Measurements from ENCODE around the gene SURF6.
"Not testable (repeated sequence)": the region's sequence is repeated elsewhere in the genome, so short reads cannot be mapped to it uniquely, and the experiment has no call there.

Gene SURF6

DNA sequence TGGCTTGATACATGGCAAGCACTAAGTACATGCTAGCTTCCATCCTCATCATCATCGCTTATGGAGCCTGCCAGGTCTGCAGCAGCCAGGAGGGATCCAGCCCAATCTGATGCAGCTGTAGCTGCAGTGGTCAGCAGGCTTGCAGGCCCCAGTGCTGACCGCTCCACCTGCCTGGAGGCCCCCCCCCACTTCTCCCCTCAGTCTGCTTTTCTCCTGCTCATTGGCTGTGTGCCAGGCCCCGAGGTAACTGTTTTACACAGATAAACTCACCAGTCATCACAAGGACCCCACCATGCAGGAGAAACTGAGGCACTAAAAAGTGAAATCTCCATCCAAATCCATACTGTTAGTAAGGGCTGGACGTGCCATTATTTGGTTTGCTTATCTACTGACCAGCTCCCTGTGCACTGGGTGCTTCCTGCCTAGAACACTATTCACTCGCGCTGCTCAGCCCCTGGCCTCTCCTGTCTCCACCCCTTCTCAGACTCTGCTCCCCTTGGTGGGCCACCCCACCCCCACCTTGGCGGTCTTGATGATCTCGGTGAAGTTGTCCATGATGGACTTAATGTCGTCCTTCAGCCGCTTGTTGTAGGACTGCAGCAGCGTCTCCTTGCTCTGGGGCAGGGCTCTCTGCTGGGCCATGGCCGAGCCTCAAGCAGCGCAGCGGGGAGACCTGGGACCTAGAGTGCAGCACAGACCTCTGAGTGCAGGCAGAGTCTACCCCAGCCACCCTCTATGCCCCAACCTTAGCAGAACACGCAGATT lies 10.2 kb upstream of the SURF6 start:
- DNase-seq = no peak

- DNase-seq = no peak
Measured at GRCh38 chr9:133345596-133345995, 9.6 kb upstream of the SURF6 start.

- no peak for DNase-seq
Measured at GRCh38 chr9:133344979-133345378, 9.0 kb upstream of the SURF6 start.

GRCh38 chr9:133344071-133344470 lies 8.1 kb upstream of the SURF6 start:
- DNase-seq = no peak

GRCh38 chr9:133342570-133342969 lies 6.6 kb upstream of the SURF6 start:
- DNase-seq = no peak

DNA sequence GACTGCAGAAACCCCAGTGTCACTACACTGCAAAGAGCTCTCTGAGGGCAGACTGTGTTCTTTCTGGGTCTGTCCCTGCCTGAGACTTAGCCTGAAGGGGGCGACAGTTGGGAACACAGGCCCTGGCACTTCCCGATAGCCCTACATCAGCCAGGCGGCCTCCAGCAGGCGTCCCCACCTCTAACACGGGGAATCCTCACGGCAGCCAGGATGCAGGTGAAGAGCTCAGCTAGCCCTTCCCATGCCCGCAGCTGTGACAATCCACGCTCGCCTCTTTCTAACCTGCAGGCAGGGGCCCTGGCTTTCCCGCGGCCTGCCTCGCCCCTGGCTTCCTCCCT lies 6.0 kb upstream of the SURF6 start:
- DNase-seq = no peak

GRCh38 chr9:133341369-133342068 lies 5.5 kb upstream of the SURF6 start:
- DNase-seq = no peak

DNA sequence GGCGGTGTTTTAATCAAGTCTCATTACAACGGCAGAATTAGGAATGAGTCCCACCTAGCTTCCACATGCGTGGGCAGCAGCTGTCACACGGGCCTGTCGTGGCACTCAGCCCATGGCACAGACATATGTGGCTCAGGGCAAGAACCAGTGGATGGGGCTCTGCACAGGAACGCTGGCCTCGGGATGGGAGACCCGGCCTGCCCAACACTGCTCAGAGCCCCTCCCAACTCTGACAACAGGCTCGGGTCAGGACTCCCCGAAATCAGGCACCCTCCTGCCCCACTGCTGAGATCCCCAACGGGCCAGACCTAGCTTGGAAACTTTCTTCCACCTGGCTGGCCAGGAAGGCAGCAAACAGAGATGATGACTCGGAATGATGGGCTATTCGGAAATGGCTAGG lies 4.9 kb upstream of the SURF6 start:
- no peak for DNase-seq

DNA sequence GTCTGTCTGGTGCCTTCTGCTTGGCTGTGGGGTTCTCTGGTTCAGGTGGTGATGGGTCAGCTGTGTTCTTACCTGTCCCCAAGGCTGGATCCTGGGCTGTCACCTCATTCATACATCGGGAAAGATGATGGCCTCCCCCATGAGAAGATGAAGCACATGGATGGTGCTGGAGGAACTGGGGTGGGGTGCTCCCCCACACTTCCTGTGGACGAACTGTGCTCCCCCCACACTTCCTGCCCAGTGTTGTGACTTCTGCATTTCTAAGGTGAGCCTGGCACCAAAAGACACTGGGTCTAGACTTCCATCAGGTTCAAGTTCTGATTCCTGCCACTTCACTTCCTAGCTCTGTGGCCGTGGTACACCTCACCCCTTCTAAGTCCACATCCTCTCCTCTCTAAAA lies 4.3 kb upstream of the SURF6 start:
- DNase-seq = no peak

GRCh38 chr9:133339641-133340040 lies 3.7 kb upstream of the SURF6 start:
- no peak for DNase-seq

DNA sequence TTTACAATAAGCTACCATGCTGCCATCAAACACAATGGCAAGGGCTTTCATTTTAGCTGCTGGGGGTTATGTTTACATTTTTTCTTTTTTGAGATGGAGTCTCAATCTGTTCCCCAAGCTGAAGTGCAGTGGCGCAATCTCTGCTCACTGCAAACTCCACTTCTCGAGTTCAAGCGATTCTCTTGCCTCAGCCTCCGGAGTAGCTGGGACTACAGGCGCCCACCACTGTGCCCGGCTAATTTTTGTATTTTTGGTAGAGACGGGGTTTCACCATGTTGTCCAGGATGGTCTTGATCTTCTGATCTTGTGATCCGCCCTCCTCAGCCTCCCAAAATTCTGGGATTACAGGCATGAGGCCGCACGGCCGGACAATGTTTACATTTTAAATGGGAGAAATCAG lies 1.1 kb downstream of the SURF6 start:
- not testable (repeated sequence) for DNase-seq

DNA sequence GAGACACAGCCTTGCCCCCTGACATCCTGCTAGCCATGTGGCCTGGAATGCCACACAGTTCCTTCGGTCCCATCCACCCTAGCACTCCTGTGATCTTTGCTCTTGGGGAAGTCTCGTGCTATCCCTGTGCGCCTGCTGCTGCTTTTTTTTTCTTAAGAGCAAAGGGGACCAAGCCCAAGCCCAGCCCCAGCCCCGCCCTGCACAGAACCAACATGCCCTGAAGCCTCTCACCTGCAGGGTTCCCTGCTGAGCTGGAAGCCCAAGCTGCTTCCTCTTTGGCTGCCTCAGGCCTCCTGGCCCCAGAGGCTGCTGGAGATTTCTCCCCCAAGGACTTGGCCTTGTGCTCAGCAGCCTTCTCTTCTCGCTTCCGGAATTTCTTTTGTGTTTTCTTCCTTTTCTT lies 1.8 kb downstream of the SURF6 start:
- DNase-seq = no peak

- DNase-seq = no peak
Measured at GRCh38 chr9:133333566-133333965, 2.4 kb downstream of the SURF6 start.

DNA sequence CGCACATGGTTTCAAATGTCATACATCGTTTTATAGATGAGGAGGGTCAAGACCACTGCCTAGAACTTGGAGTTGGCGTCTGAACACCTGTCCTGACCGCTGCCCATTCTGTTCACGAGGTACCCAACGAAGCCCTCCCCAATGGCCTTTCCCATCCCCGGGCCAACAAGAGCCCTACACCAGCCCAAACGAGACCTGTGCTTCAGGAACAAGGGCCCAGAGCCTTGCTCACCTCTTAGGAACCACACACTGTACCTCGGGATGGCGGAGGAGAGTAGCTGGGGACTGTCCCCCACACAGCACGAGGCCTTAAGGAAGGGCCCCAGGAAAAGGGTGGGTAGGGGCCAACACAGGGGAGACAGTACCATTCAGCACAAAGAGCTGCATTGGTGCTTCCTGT lies 3.0 kb downstream of the SURF6 start:
- no peak for DNase-seq

- no peak for DNase-seq
Measured at GRCh38 chr9:133332381-133332730, 3.6 kb downstream of the SURF6 start.

- no peak for DNase-seq
Measured at GRCh38 chr9:133331641-133332380, 4.2 kb downstream of the SURF6 start.

DNA sequence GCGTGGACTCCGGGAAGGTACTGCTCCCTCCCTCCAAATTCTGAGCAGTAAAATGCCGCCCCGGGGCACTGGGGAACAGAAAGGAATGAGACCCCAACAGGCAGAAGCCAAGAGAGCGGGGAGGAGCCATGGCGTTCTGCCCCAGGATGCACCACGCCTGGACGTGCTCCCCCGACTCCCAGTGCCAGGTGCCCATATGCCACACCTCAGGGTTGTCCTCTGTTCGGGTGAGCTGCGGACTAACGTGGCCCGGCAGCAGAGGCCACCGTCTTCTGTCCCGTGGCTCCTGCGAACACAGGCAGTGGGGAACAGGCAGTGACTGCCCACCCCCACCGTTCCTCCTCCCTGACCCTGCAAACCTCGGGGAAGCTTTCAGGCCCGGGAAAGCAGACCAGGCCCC lies 4.8 kb downstream of the SURF6 start:
- DNase-seq = no peak

- DNase-seq = not testable (repeated sequence)
Measured at GRCh38 chr9:133329306-133330156, 6.5 kb downstream of the SURF6 start.

GRCh38 chr9:133327834-133328484 lies 8.0 kb downstream of the SURF6 start:
- DNase-seq = no peak

DNA sequence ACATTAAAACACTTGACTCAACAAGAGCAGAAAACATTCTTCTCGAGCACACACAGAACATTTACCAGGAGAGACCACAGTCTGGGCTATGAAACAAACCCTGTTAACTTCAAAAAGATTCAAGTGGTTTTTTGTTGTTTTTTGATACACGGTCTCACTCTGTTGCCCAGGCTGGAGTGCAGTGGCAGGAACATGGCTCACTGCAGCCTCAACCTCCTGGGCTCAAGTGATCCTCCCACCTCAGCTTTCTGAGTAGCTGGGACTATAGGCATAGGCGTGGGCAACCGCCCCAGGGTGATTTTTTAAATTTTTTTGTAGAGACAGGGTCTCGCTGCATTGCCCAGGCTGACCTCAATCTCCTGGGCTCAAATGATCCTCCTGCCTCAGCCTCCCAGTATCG lies 9.0 kb downstream of the SURF6 start:
- not testable (repeated sequence) for DNase-seq

GRCh38 chr9:133323991-133324703 lies 11.8 kb downstream of the SURF6 start:
- DNase-seq = no peak

GRCh38 chr9:133323211-133323610 lies 12.8 kb downstream of the SURF6 start:
- no peak for DNase-seq

All from NCI-H510A (cell line).